ENCODE results near the gene MACROD1.

DNA sequence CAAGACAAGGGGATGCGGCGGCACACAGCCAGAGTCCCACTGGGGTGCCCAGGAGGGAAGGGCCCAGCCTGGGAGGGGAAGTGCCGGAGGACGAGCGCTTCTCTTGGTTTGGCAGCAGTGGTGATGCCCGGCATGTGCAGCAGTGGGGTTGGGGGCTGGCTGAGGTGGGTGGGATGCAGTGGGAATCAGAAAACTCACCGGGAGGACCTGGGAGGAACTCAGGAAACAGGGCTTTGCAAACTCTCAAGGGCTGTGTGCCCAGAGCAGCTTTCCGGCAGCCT is 43.6 kb upstream of the MACROD1 start:
- TF ChIP-seq POLR2A (IDR thresholded peaks at IDR 0.05): no peak
- TF ChIP-seq, protein P1, sequence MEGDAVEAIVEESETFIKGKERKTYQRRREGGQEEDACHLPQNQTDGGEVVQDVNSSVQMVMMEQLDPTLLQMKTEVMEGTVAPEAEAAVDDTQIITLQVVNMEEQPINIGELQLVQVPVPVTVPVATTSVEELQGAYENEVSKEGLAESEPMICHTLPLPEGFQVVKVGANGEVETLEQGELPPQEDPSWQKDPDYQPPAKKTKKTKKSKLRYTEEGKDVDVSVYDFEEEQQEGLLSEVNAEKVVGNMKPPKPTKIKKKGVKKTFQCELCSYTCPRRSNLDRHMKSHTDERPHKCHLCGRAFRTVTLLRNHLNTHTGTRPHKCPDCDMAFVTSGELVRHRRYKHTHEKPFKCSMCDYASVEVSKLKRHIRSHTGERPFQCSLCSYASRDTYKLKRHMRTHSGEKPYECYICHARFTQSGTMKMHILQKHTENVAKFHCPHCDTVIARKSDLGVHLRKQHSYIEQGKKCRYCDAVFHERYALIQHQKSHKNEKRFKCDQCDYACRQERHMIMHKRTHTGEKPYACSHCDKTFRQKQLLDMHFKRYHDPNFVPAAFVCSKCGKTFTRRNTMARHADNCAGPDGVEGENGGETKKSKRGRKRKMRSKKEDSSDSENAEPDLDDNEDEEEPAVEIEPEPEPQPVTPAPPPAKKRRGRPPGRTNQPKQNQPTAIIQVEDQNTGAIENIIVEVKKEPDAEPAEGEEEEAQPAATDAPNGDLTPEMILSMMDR (IDR thresholded peaks at IDR 0.05): no peak

Data from Peyer's patch (tissue), 4 donors.